GM23338 (cell line): Measurements from ENCODE around the gene LTA4H.

Experiments
- CREB1 ChIP-seq: fragments of 250-450 bp; sonication (Bioruptor Pico); IDR thresholded peaks from 2 replicates; pipeline ENCODE4 v1.5.0; 2020; ENCODE audit warnings: low read depth, mild to moderate bottlenecking, moderate library complexity
- CTCF ChIP-seq, 2 experiments: fragments of 200-600 bp in 1 of 2; sonication (generic) in 1 of 2; conservative IDR thresholded peaks; 2 replicates each; pipeline versions ENCODE4 v1.5.1 to v1.6.1; 2016 to 2017; ENCODE audit warnings: antibody characterized with exemption in 2 of 2, low read depth in 2 of 2, mild to moderate bottlenecking in 2 of 2, moderate library complexity in 1 of 2
- ETS1 ChIP-seq: IDR thresholded peaks from 2 replicates; pipeline ENCODE4 v1.6.1; 2016; ENCODE audit warnings: antibody characterized with exemption
- EZH2 ChIP-seq: fragments of 200-600 bp; sonication (generic); IDR thresholded peaks from one replicate; pipeline ENCODE4 v1.8.0; 2017; ENCODE audit warnings: antibody characterized with exemption, mild to moderate bottlenecking, low read depth; ENCODE audit not compliant: unreplicated experiment
- EZH2phosphoT487 ChIP-seq: fragments of 200-600 bp; sonication (generic); IDR thresholded peaks from one replicate; pipeline ENCODE4 v1.8.1; 2018; ENCODE audit warnings: antibody characterized with exemption; ENCODE audit not compliant: unreplicated experiment
- JUNB ChIP-seq: IDR thresholded peaks from one replicate; pipeline ENCODE4 v1.6.1; 2016; ENCODE audit warnings: antibody characterized with exemption; ENCODE audit not compliant: unreplicated experiment
- NANOG ChIP-seq: IDR thresholded peaks from 2 replicates; pipeline ENCODE4 v1.6.1; 2016; ENCODE audit warnings: antibody characterized with exemption, borderline replicate concordance
- POLR2AphosphoS5 ChIP-seq: IDR thresholded peaks from 2 replicates; pipeline ENCODE4 v1.6.1; 2016; ENCODE audit warnings: antibody characterized with exemption, low read depth
- ZNF114 ChIP-seq: fragments of 250-450 bp; sonication (Bioruptor Pico); IDR thresholded peaks from 2 replicates; pipeline ENCODE4 v1.5.0; 2020; ENCODE audit warnings: mild to moderate bottlenecking, moderate library complexity
- ZNF331 ChIP-seq: fragments of 250-450 bp; sonication (Bioruptor Pico); IDR thresholded peaks from 2 replicates; pipeline ENCODE4 v1.5.0; 2020; ENCODE audit warnings: low read depth, mild to moderate bottlenecking, moderate library complexity
- TF ChIP-seq, protein P1 (sequence below): IDR thresholded peaks from one replicate; pipeline ENCODE4 v1.6.1; 2018; ENCODE audit warnings: antibody characterized with exemption; ENCODE audit not compliant: unreplicated experiment

DNA sequence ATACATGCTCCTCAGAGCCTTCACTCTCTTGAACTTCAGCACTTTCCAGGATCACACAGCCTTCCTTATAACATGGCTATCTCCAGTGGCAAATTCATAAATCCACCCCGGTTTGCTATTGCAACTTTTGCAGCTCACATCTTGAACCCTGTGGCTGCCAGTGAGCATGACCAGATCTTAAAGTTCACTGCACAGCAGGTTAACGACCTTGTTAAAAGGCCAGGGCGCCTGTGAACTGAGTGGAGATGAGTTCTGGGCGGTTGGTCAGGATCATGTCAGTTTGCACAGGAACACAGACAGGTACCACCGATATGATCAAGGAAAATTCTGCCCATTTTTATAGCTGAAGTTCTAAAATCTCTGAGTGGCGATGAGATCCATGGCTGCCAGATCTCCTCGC is 24.7 kb upstream of the LTA4H start:
- TF ChIP-seq POLR2AphosphoS5 (no peak), CTCF (conservative IDR thresholded peaks at IDR 0.05; ENCODE audit: low read depth in 2 of 2) (no peak), CREB1 (CRISPR knock-in tag) (no peak), EZH2 (no peak), JUNB (no peak), ZNF331 (CRISPR knock-in tag) (no peak), EZH2phosphoT487 (no peak), ETS1 (no peak), NANOG (no peak), ZNF114 (CRISPR knock-in tag) (no peak)
- TF ChIP-seq, protein P1, sequence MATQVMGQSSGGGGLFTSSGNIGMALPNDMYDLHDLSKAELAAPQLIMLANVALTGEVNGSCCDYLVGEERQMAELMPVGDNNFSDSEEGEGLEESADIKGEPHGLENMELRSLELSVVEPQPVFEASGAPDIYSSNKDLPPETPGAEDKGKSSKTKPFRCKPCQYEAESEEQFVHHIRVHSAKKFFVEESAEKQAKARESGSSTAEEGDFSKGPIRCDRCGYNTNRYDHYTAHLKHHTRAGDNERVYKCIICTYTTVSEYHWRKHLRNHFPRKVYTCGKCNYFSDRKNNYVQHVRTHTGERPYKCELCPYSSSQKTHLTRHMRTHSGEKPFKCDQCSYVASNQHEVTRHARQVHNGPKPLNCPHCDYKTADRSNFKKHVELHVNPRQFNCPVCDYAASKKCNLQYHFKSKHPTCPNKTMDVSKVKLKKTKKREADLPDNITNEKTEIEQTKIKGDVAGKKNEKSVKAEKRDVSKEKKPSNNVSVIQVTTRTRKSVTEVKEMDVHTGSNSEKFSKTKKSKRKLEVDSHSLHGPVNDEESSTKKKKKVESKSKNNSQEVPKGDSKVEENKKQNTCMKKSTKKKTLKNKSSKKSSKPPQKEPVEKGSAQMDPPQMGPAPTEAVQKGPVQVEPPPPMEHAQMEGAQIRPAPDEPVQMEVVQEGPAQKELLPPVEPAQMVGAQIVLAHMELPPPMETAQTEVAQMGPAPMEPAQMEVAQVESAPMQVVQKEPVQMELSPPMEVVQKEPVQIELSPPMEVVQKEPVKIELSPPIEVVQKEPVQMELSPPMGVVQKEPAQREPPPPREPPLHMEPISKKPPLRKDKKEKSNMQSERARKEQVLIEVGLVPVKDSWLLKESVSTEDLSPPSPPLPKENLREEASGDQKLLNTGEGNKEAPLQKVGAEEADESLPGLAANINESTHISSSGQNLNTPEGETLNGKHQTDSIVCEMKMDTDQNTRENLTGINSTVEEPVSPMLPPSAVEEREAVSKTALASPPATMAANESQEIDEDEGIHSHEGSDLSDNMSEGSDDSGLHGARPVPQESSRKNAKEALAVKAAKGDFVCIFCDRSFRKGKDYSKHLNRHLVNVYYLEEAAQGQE = no peak
